Heart left ventricle (tissue), 16 donors: Measurements from ENCODE around the gene CLTB. TPM values are rescaled to one million over a fixed set of nuclear protein-coding genes. Genes with fewer than 3 reads are reported as not detected.

Experiments used
- ATAC-seq, 4 donors: fragments of 200-7000 bp; cut with Tn5 transposase; one replicate each; pipeline ENCODE4 v1.9.1; 2020 to 2022; ENCODE audit warnings: moderate library complexity in 4 of 4, mild to moderate bottlenecking in 3 of 4, moderate number of reproducible peaks in 1 of 4
- DNase-seq, 5 donors: peaks; one replicate each; pipeline ENCODE4 v3.0.0-alpha.2; 2020
- H3K27ac ChIP-seq, 12 donors: fragments of 200-600 bp; sonication (generic) in 4 of 12; one replicate each; pipeline versions ENCODE4 v1.5.0 to v1.8.0; 2016 to 2022; ENCODE audit warnings: mild to moderate bottlenecking in 2 of 12
- H3K27me3 ChIP-seq, 9 donors: fragments of 200-600 bp; sonication (generic) in 2 of 9; one replicate each; pipeline versions ENCODE4 v1.5.1 to v1.8.0; 2016 to 2022; ENCODE audit warnings: mild to moderate bottlenecking in 3 of 9
- H3K36me3 ChIP-seq, 9 donors: fragments of 200-600 bp; sonication (generic) in 2 of 9; one replicate each; pipeline versions ENCODE4 v1.5.0 to v1.8.0; 2018 to 2022; ENCODE audit warnings: mild to moderate bottlenecking in 2 of 9
- H3K4me1 ChIP-seq, 12 donors: fragments of 200-600 bp; sonication (generic) in 4 of 12; one replicate each; pipeline versions ENCODE4 v1.5.0 to v1.8.0; 2016 to 2022; ENCODE audit warnings: mild to moderate bottlenecking in 3 of 12
- H3K4me3 ChIP-seq, 12 donors: fragments of 200-600 bp; sonication (generic) in 4 of 12; one replicate each; pipeline versions ENCODE4 v1.5.0 to v1.8.0; 2017 to 2022; ENCODE audit warnings: mild to moderate bottlenecking in 9 of 12, moderate library complexity in 4 of 12
- H3K9me3 ChIP-seq, 12 donors: fragments of 200-600 bp; sonication (generic) in 4 of 12; one replicate each; pipeline versions ENCODE4 v1.5.0 to v1.8.0; 2016 to 2022; ENCODE audit warnings: mild to moderate bottlenecking in 1 of 12
- CTCF ChIP-seq, 12 donors: fragments of 200-600 bp; sonication (generic) in 4 of 12; IDR thresholded peaks; one replicate each; pipeline versions ENCODE4 v1.5.0 to v1.8.0; 2018 to 2022; ENCODE audit warnings: antibody characterized with exemption in 12 of 12, mild to moderate bottlenecking in 5 of 12
- POLR2A ChIP-seq, 2 donors: fragments of 450-650 bp; IDR thresholded peaks; one replicate each; pipeline ENCODE4 v1.6.1; 2017; ENCODE audit warnings: antibody characterized with exemption in 2 of 2, mild to moderate bottlenecking in 2 of 2, moderate library complexity in 2 of 2
- WGBS, 4 donors: extraction: QIAGEN DNeasy Blood & Tissue Kit in 2 of 4; methylation state at CpG; one replicate each; pipeline versions ENCODE4 v1.1.5 to v1.1.7; 2013 to 2018; 5-methylcytosine and 5-hydroxymethylcytosine counted together
- intact Hi-C, 10 donors: fragments of 100-400 bp; cut with DNase I; formaldehyde crosslinking; loops; one replicate each; pipeline versions ENCODE4 v1.11.1 to v1.14.2; 2022
- polyA plus RNA-seq, 2 donors: library from polyadenylated mRNA; stranded (reverse); fragments of 200-250 nt; gene quantifications; one replicate each; pipeline ENCODE4 v1.2.3, GENCODE V29; 2013
- total RNA-seq, 9 donors: library from RNA; depleted of rRNA in 2 of 9; stranded (reverse); fragments of >200 nt in 2 of 9; fragmentation: NEBNext Ultra II Directional in 3 of 9; extraction: Animal tissue kit (Norgen Biotek cat#: 25700) in 3 of 9; gene quantifications; one replicate each; pipeline versions ENCODE4 v1.1.0 to v1.2.4, GENCODE V29; 2016 to 2023
- donor health status: ischemic (EF 13 %, LVEDD 7.1; RV severe dilation, severe dysfunction).
- donor health status: healthy with polysubstance abuse.
- donor health status: DM: no; HTN: yes; CAD: no.
- donor health status: DM: no; HTN: no; CAD: no.
- donor health status: ischemic (EF 25% LVEDD 6.9; RV normal size, moderate dysfunction).
- donor health status: ischemic (EF 25% LVEDD 5.7; RV mildly dilated, moderate dysfunction).
- donor health status: healthy.
- donor health status: DM: yes; HTN: yes; CAD: no.
- donor health status: ischemic (EF 35%, LVEDD 5.7; RV mildly dilated, moderate dysfunction).
- donor health status: nonischemic (EF 11% LVEDD 7.7; RV severe dilation, severe dysfunction).
- donor health status: DM: yes; HTN: yes; CAD: no.
- donor health status: PGD.
- donor health status: ischemic (EF 29% LVEDD 5.4; RV normal size, mild dysfunction).
- donor health status: nonischemic (EF 23%, LVEDD 6.1; RV moderate dilation, normal function).

CLTB gene
- total and polyA plus RNA-seq, 11 donors, result 185 to 464 (median 300) TPM

- intact Hi-C loops, result no loop called here
- Histone ChIP-seq H3K4me3 (no peak overlapping the region), H3K27ac (no peak overlapping the region), H3K36me3 (no peaks in the 10 kb centered on the region), H3K9me3 (no peaks in the 10 kb centered on the region), H3K4me1 (no peaks in the 10 kb centered on the region), H3K27me3 (no peaks in the 10 kb centered on the region)
- ATAC-seq (no peak), DNase-seq (no peak)
- no peak for TF ChIP-seq POLR2A (IDR thresholded peaks at IDR 0.05)
- no peak for TF ChIP-seq CTCF (IDR thresholded peaks at IDR 0.05)
- 71 to 83% (median 77%) methylated on average over 4 of the region's 4 CpGs for WGBS, 4 donors
Observed at GRCh38 chr5:176427971-176428370, 11.6 kb upstream of the CLTB start.

- WGBS, 4 donors, result 81 to 85% (median 82%) methylated on average over 1 of the region's 1 CpG
- Histone ChIP-seq H3K4me1 (no peaks in the 10 kb centered on the region), H3K27me3 (no peaks in the 10 kb centered on the region), H3K36me3 (no peaks in the 10 kb centered on the region), H3K4me3 (no peak overlapping the region), H3K9me3 (no peaks in the 10 kb centered on the region), H3K27ac (no peak overlapping the region)
- no peak for DNase-seq
- intact Hi-C loops, result no loop called here
- no peak for TF ChIP-seq POLR2A (IDR thresholded peaks at IDR 0.05)
- no peak for TF ChIP-seq CTCF (IDR thresholded peaks at IDR 0.05)
- ATAC-seq, result no peak
Observed at GRCh38 chr5:176426876-176427275, 10.5 kb upstream of the CLTB start.

GRCh38 chr5:176425791-176426190 is 9.5 kb upstream of the CLTB start:
- intact Hi-C loops, result no loop called here
- Histone ChIP-seq H3K27me3 (no peaks in the 10 kb centered on the region), H3K4me1 (no peaks in the 10 kb centered on the region), H3K36me3 (no peaks in the 10 kb centered on the region), H3K4me3 (no peak overlapping the region), H3K9me3 (no peaks in the 10 kb centered on the region), H3K27ac (no peak overlapping the region)
- TF ChIP-seq POLR2A (IDR thresholded peaks at IDR 0.05), result no peak
- TF ChIP-seq CTCF (IDR thresholded peaks at IDR 0.05), result no peak
- ATAC-seq (no peak), DNase-seq (no peak)
- 86 to 88% (median 87%) methylated on average over 1 of the region's 1 CpG for WGBS, 4 donors

GRCh38 chr5:176425138-176425537 is 8.8 kb upstream of the CLTB start:
- H3K36me3 ChIP-seq, result no peaks in the 10 kb centered on the region
- no peak overlapping the region for H3K4me3 ChIP-seq
- TF ChIP-seq CTCF (IDR thresholded peaks at IDR 0.05) (no peak), POLR2A (IDR thresholded peaks at IDR 0.05) (no peak)
- no peaks in the 10 kb centered on the region for H3K27me3 ChIP-seq
- 78 to 95% (median 92%) methylated on average over 1 of the region's 1 CpG for WGBS, 4 donors
- intact Hi-C loops, result no loop called here
- H3K9me3 ChIP-seq, result no peaks in the 10 kb centered on the region
- H3K27ac ChIP-seq, result no peak overlapping the region
- no peak for DNase-seq
- no peak for ATAC-seq
- H3K4me1 ChIP-seq, result no peaks in the 10 kb centered on the region
